ENCODE results near the gene NEK3. TPM values are rescaled to one million over a fixed set of nuclear protein-coding genes. Genes with fewer than 3 reads are reported as not detected.
A peak's percentile ranks its signal among the peaks of the same experiment; 100 is the strongest.

NEK3 gene
- total RNA-seq, 6 donors from 2014 or later = 4.4 to 34.6 (median 13.7) TPM

- no peak overlapping the region for H3K4me3 ChIP-seq
- H3K27me3 ChIP-seq = no peaks in the 10 kb centered on the region
- DNase-seq (no peak), ATAC-seq (ENCODE audit: low FRiP score in 2 of 2) (no peak)
- TF ChIP-seq POLR2A (IDR thresholded peaks at IDR 0.05) = no peak
- TF ChIP-seq, protein P1, sequence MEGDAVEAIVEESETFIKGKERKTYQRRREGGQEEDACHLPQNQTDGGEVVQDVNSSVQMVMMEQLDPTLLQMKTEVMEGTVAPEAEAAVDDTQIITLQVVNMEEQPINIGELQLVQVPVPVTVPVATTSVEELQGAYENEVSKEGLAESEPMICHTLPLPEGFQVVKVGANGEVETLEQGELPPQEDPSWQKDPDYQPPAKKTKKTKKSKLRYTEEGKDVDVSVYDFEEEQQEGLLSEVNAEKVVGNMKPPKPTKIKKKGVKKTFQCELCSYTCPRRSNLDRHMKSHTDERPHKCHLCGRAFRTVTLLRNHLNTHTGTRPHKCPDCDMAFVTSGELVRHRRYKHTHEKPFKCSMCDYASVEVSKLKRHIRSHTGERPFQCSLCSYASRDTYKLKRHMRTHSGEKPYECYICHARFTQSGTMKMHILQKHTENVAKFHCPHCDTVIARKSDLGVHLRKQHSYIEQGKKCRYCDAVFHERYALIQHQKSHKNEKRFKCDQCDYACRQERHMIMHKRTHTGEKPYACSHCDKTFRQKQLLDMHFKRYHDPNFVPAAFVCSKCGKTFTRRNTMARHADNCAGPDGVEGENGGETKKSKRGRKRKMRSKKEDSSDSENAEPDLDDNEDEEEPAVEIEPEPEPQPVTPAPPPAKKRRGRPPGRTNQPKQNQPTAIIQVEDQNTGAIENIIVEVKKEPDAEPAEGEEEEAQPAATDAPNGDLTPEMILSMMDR (IDR thresholded peaks at IDR 0.05) = no peak
- TF ChIP-seq POLR2AphosphoS5 (IDR thresholded peaks at IDR 0.05) = no peak
- no peak for TF ChIP-seq EP300 (IDR thresholded peaks at IDR 0.05)
- 58 to 76% methylated on average over 3 of the region's 3 CpGs for WGBS, 2 donors
- peaks cover 0 to 3% (median 1%) of the 10 kb centered on the region in 4 donors for H3K36me3 ChIP-seq
- H3K4me1 ChIP-seq = peaks cover 19 to 47% (median 28%) of the 10 kb centered on the region in 4 donors
- H3K9me3 ChIP-seq = no peaks in the 10 kb centered on the region
- H3K27ac ChIP-seq = peak overlapping the region; percentile 6 to 96 (median 54)
Measured at GRCh38 chr13:52161181-52161646, 1.8 kb upstream of the NEK3 start.

GRCh38 chr13:52160506-52160905 lies 1.1 kb upstream of the NEK3 start:
- peaks cover 0 to 6% (median under 1%) of the 10 kb centered on the region in 4 donors for H3K36me3 ChIP-seq
- ATAC-seq (ENCODE audit: low FRiP score in 2 of 2) (no peak), DNase-seq (no peak)
- peaks cover 19 to 41% (median 28%) of the 10 kb centered on the region in 4 donors for H3K4me1 ChIP-seq
- WGBS, 2 donors = 57 to 66% methylated on average over 6 of the region's 6 CpGs
- no peak overlapping the region for H3K4me3 ChIP-seq
- peak overlapping the region in 1 of 4 donors; percentile 96 for H3K27ac ChIP-seq
- H3K9me3 ChIP-seq = no peaks in the 10 kb centered on the region
- no peaks in the 10 kb centered on the region for H3K27me3 ChIP-seq
- TF ChIP-seq, protein P1 (IDR thresholded peaks at IDR 0.05) = no peak
- no peak for TF ChIP-seq POLR2AphosphoS5 (IDR thresholded peaks at IDR 0.05)
- no peak for TF ChIP-seq EP300 (IDR thresholded peaks at IDR 0.05)
- no peak for TF ChIP-seq POLR2A (IDR thresholded peaks at IDR 0.05)

- H3K4me3 ChIP-seq = peak overlapping the region in 2 of 4 donors; percentile 85 to 90
- H3K27ac ChIP-seq = peak overlapping the region; percentile 85 to 96 (median 91)
- 88 to 96% methylated on average over 1 to 6 of the region's 6 CpGs for WGBS, 2 donors
Measured at GRCh38 chr13:52160053-52160452, 656 bp upstream of the NEK3 start.

DNA sequence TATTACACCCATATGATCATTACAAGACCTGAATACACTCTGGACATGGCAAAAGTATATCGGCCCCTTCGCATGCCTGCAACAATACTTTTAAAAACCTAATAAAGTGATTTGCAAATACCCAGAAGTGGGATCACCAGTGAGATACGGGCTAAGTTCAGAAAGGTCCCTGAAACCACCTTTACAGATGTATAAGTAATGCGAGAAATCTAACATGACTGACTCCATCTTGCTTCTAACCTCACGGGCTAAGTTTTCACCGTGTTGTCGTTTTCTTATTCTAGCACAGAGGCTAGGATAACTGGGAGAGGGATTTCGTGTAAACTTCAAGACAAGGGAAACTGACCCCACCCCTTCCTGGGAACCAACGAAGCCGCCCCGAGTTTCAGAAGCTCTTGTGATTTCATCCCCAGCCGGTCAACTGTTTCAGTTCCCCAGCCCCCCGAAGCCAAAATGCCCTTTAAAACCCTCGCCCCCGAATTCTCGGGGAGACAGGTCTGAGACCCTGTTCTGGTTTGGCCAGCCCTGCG lies 703 bp downstream of the NEK3 start:
- peaks cover 15 to 40% (median 25%) of the 10 kb centered on the region in 4 donors for H3K4me1 ChIP-seq
- H3K27me3 ChIP-seq = no peaks in the 10 kb centered on the region
- peak in 1 of 2 donors; percentile 86 for ATAC-seq (ENCODE audit: low FRiP score in 2 of 2)
- DNase-seq = peak in 1 of 2 donors; percentile 47
- peaks cover 0 to 5% (median 0%) of the 10 kb centered on the region in 4 donors for H3K36me3 ChIP-seq
- peak overlapping the region; percentile 85 to 96 (median 91) for H3K27ac ChIP-seq
- peak overlapping the region; percentile 85 to 96 (median 88) for H3K4me3 ChIP-seq
- WGBS, 2 donors = 7 to 8% methylated on average over 17 of the region's 17 CpGs
- TF ChIP-seq EP300 (IDR thresholded peaks at IDR 0.05) (no peak), POLR2A (IDR thresholded peaks at IDR 0.05) (no peak), POLR2AphosphoS5 (IDR thresholded peaks at IDR 0.05) (no peak)
- H3K9me3 ChIP-seq = no peaks in the 10 kb centered on the region

More at GRCh38 chr13:52160053-52160452, 656 bp upstream of the NEK3 start:
- ATAC-seq (ENCODE audit: low FRiP score in 2 of 2) = no peak
- TF ChIP-seq EP300 (IDR thresholded peaks at IDR 0.05) (no peak), POLR2AphosphoS5 (IDR thresholded peaks at IDR 0.05) (no peak), POLR2A (IDR thresholded peaks at IDR 0.05) (no peak)
- TF ChIP-seq, protein P1 (IDR thresholded peaks at IDR 0.05) = no peak
- DNase-seq = no peak
- no peaks in the 10 kb centered on the region for H3K27me3 ChIP-seq
- H3K36me3 ChIP-seq = peaks cover 0 to 5% (median 0%) of the 10 kb centered on the region in 4 donors
- no peaks in the 10 kb centered on the region for H3K9me3 ChIP-seq
- peaks cover 19 to 40% (median 28%) of the 10 kb centered on the region in 4 donors for H3K4me1 ChIP-seq

DNA sequence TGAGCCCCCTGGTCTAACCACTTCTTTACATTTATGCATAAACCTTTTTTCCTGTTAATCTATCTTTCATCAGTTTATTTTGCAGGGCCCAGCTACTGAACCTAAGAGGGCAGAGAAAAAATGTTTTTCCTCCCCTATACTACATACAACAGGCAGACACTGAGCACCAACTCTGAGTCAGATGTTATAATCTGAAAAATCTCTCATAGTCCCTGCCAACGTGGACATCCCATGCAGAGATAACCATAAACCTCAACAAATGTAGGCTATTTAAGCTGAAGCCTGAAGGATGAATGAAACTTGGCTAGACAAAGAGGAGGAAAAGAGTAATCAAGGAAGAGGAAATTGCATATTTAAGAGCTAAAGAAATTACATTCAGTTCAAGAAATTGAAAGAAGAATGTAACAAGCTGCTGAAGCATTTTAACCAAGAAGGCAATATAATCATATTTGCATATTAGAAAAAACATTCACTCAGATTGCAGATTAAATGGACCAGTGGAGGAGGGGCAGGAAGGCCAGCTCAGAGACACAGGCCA lies 2.6 kb downstream of the NEK3 start:
- Histone ChIP-seq H3K27ac (peak overlapping the region in 2 of 4 donors; percentile 30 to 44), H3K4me3 (no peak overlapping the region), H3K4me1 (peaks cover 15 to 33% (median 21%) of the 10 kb centered on the region in 4 donors), H3K36me3 (peaks cover 0 to 11% (median 2%) of the 10 kb centered on the region in 4 donors), H3K27me3 (no peaks in the 10 kb centered on the region), H3K9me3 (no peaks in the 10 kb centered on the region)
- TF ChIP-seq POLR2AphosphoS5 (IDR thresholded peaks at IDR 0.05) (no peak), EP300 (IDR thresholded peaks at IDR 0.05) (no peak), POLR2A (IDR thresholded peaks at IDR 0.05) (no peak)
- TF ChIP-seq, protein P1 (IDR thresholded peaks at IDR 0.05) = no peak
- no peak for DNase-seq
- WGBS, 2 donors = 24 to 57% methylated on average over 1 of the region's 1 CpG
- ATAC-seq (ENCODE audit: low FRiP score in 2 of 2) = no peak

All from upper lobe of left lung (tissue), 6 donors.